SH-SY5Y (cell line): ENCODE results near the gene ELMO1.
A peak's percentile ranks its signal among the peaks of the same experiment; 100 is the strongest.

Experiments used
- GATA2 ChIP-seq: IDR thresholded peaks from 2 replicates; pipeline ENCODE4 v1.6.1; 2011; ENCODE audit warnings: mild to moderate bottlenecking, low read depth, low read length
- GATA3 ChIP-seq: IDR thresholded peaks from 2 replicates; pipeline ENCODE4 v1.6.1; 2011; ENCODE audit warnings: low read depth, mild to moderate bottlenecking, low read length, moderate library complexity

DNA sequence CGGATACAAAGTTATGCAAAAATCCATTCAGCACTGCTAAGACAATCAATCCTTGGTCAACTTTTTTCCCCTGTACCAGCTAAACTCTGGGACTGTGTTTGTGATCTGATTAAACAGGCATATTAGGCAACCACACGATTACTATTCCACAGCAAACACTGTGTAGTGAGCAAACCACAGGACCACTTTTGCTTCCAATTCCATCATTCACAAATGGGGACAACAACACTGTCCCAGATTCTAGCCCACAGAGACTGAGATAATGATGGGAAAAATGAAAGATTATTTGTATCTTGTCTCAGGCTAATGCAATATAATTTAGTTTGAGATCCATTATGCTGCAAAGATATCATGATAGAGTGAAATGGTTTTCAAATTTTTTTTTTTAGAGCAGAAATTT is 560.7 kb downstream of the ELMO1 start:
- TF ChIP-seq GATA2 (peak; percentile 86), GATA3 (peak; percentile 91)
